SK-N-SH treated with all-trans-retinoic acid at 6 μM for 48 hours (cell line): ENCODE results near the gene CD63.

Source experiments
- ATAC-seq: fragments of 200-7000 bp; cut with Tn5 transposase; 3 replicates; pipeline ENCODE4 v1.9.1; 2020; ENCODE audit warnings: mild to moderate bottlenecking, moderate library complexity
- ARNTL ChIP-seq: fragments of 450-650 bp; formaldehyde crosslinking; IDR thresholded peaks from 2 replicates; pipeline ENCODE4 v1.5.0; 2020; ENCODE audit warnings: low read depth, mild to moderate bottlenecking, moderate library complexity, borderline replicate concordance
- BACH2 ChIP-seq: fragments of 250-450 bp; sonication (Bioruptor Pico); IDR thresholded peaks from 2 replicates; pipeline ENCODE4 v1.9.0; 2021; ENCODE audit warnings: mild to moderate bottlenecking, borderline replicate concordance
- CSDC2 ChIP-seq: fragments of 250-450 bp; sonication (Bioruptor Pico); IDR thresholded peaks from 2 replicates; pipeline ENCODE4 v1.5.0; 2020; ENCODE audit warnings: mild to moderate bottlenecking, moderate library complexity
- GLIS3 ChIP-seq: fragments of 250-450 bp; sonication (Bioruptor Pico); IDR thresholded peaks from 2 replicates; pipeline ENCODE4 v1.5.0; 2020; ENCODE audit warnings: mild to moderate bottlenecking, moderate library complexity
- OSR1 ChIP-seq: fragments of 250-450 bp; sonication (Bioruptor Pico); IDR thresholded peaks from 2 replicates; pipeline ENCODE4 v1.8.0; 2022; ENCODE audit warnings: moderate library complexity, mild to moderate bottlenecking, inconsistent platforms
- PPARA ChIP-seq: fragments of 250-450 bp; sonication (Bioruptor Pico); IDR thresholded peaks from 2 replicates; pipeline ENCODE4 v1.5.0; 2020; ENCODE audit warnings: mild to moderate bottlenecking, borderline replicate concordance
- SNAI2 ChIP-seq: fragments of 250-450 bp; sonication (Bioruptor Pico); IDR thresholded peaks from 2 replicates; pipeline ENCODE4 v1.5.0; 2020; ENCODE audit warnings: mild to moderate bottlenecking, moderate library complexity
- TCF4 ChIP-seq: fragments of 250-450 bp; sonication (Bioruptor Pico); IDR thresholded peaks from 2 replicates; pipeline ENCODE4 v1.8.0; 2021; ENCODE audit warnings: mild to moderate bottlenecking, moderate library complexity, borderline replicate concordance
- TOX ChIP-seq: fragments of 250-450 bp; sonication (Bioruptor Pico); IDR thresholded peaks from 2 replicates; pipeline ENCODE4 v1.8.0; 2021; ENCODE audit warnings: mild to moderate bottlenecking, moderate library complexity, borderline replicate concordance
- ZC3H10 ChIP-seq: fragments of 250-450 bp; sonication (Bioruptor Pico); IDR thresholded peaks from 2 replicates; pipeline ENCODE4 v1.5.1; 2021; ENCODE audit warnings: mild to moderate bottlenecking, moderate library complexity
- ZFP3 ChIP-seq: fragments of 250-450 bp; sonication (Bioruptor Pico); IDR thresholded peaks from 2 replicates; pipeline ENCODE4 v1.5.0; 2020; ENCODE audit warnings: mild to moderate bottlenecking, moderate library complexity
- ZFP30 ChIP-seq: fragments of 450-650 bp; formaldehyde crosslinking; IDR thresholded peaks from 2 replicates; pipeline ENCODE4 v1.5.0; 2022; ENCODE audit warnings: mild to moderate bottlenecking, moderate library complexity
- ZNF565 ChIP-seq: fragments of 450-650 bp; formaldehyde crosslinking; conservative IDR thresholded peaks from 2 replicates; pipeline ENCODE4 v1.5.0; 2020; ENCODE audit warnings: low read depth, mild to moderate bottlenecking, moderate library complexity
- ZNF70 ChIP-seq: fragments of 450-650 bp; formaldehyde crosslinking; IDR thresholded peaks from 2 replicates; pipeline ENCODE4 v1.5.0; 2020; ENCODE audit warnings: mild to moderate bottlenecking, moderate library complexity
- ZNF8 ChIP-seq: fragments of 450-650 bp; formaldehyde crosslinking; IDR thresholded peaks from 2 replicates; pipeline ENCODE4 v1.5.0; 2020; ENCODE audit warnings: mild to moderate bottlenecking, moderate library complexity
- TF ChIP-seq, protein P1 (sequence below): fragments of 250-450 bp; sonication (Bioruptor Pico); IDR thresholded peaks from 2 replicates; pipeline ENCODE4 v1.8.0; 2020; ENCODE audit warnings: mild to moderate bottlenecking, moderate library complexity, borderline replicate concordance
- TF ChIP-seq, protein P2 (sequence below): fragments of 250-450 bp; sonication (Bioruptor Pico); IDR thresholded peaks from 2 replicates; pipeline ENCODE4 v1.5.1; 2020; ENCODE audit warnings: low read depth, mild to moderate bottlenecking, moderate library complexity
- TF ChIP-seq, protein P3 (sequence below): fragments of 250-450 bp; sonication (Bioruptor Pico); IDR thresholded peaks from 2 replicates; pipeline ENCODE4 v1.5.0; 2020; ENCODE audit warnings: mild to moderate bottlenecking, moderate library complexity
- TF ChIP-seq, protein P4 (sequence below): fragments of 250-450 bp; sonication (Bioruptor Pico); IDR thresholded peaks from 2 replicates; pipeline ENCODE4 v1.5.1; 2021; ENCODE audit warnings: mild to moderate bottlenecking, moderate library complexity
- TF ChIP-seq, protein P5 (sequence below): fragments of 250-450 bp; sonication (Bioruptor Pico); IDR thresholded peaks from 2 replicates; pipeline ENCODE4 v1.8.0; 2021; ENCODE audit warnings: low read depth, mild to moderate bottlenecking, moderate library complexity, borderline replicate concordance

The CD63 gene

DNA sequence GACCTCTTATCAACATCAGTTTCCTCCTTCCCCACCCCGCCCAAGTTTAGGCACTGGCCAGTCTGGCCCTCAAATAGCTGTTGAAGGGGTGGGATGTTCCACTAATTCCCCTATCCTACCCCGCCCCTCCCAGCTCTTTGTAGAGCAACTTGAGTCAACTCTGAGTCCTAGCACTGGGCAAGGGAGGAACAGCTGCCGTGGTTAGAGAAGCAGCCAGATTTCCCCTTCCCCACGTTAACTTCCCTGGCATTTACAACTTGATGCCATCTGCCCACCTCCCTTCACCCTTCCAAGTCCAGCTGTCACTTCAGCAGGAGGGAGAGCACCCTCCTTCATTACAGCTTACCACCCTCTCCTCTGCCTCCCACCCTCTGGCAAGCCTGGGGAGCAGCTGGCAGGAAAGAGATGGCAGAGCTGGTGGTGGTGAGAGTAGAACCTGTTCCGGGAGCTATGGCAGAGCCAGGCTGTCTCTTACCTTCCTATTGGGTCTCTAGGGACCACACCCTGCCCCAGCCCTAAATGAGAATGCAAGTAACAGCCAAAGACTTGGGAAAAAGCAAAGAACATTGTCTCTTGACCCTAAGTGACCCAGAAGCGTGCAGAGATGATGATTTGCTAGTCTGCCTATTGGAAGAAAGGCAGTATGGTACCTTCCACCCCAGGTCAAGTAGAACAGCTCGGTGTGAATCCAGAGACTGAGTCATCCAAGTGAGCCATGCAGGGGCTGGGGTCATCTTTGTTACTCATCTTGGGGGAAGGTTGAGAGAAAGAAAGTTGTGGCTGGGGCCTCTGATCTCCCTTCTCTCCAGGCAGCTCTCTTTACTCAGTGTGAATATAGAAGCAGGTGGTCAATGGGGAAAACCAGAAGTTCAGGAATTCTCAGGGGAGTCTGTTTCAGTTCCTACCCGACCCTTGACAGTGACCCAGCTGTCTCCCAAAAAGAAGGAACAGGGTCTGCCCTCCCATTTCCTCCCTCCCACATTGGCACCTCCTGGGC is 11.5 kb downstream of the CD63 start (continued):
- TF ChIP-seq, protein P1, sequence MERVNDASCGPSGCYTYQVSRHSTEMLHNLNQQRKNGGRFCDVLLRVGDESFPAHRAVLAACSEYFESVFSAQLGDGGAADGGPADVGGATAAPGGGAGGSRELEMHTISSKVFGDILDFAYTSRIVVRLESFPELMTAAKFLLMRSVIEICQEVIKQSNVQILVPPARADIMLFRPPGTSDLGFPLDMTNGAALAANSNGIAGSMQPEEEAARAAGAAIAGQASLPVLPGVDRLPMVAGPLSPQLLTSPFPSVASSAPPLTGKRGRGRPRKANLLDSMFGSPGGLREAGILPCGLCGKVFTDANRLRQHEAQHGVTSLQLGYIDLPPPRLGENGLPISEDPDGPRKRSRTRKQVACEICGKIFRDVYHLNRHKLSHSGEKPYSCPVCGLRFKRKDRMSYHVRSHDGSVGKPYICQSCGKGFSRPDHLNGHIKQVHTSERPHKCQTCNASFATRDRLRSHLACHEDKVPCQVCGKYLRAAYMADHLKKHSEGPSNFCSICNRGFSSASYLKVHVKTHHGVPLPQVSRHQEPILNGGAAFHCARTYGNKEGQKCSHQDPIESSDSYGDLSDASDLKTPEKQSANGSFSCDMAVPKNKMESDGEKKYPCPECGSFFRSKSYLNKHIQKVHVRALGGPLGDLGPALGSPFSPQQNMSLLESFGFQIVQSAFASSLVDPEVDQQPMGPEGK (CRISPR knock-in tag) = no peak
- no peak for TF ChIP-seq ZC3H10 (CRISPR knock-in tag)
- no peak for TF ChIP-seq CSDC2
- TF ChIP-seq, protein P2, sequence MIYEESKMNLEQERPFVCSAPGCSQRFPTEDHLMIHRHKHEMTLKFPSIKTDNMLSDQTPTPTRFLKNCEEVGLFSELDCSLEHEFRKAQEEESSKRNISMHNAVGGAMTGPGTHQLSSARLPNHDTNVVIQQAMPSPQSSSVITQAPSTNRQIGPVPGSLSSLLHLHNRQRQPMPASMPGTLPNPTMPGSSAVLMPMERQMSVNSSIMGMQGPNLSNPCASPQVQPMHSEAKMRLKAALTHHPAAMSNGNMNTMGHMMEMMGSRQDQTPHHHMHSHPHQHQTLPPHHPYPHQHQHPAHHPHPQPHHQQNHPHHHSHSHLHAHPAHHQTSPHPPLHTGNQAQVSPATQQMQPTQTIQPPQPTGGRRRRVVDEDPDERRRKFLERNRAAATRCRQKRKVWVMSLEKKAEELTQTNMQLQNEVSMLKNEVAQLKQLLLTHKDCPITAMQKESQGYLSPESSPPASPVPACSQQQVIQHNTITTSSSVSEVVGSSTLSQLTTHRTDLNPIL (CRISPR knock-in tag) = no peak
- TF ChIP-seq ZNF70 (CRISPR knock-in tag) = no peak
- TF ChIP-seq SNAI2 = no peak

DNA sequence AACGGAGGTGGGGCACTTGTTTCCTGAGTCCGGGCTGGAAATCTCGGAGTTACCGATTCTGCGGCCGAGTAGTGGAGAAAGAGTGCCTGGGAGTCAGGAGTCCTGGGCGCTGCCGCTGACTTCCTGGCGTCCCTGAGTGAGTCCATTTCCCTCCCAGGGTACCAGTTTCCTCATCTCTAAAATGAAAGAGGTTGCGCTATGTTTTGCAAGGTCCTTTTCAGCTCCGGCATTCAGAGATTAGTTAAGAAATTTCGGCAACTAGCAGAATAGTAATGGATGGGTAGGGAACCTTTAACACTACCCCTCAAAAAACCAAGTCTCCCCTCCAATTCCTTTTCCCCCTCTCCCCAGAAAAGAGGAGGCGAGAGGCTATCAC is 12.2 kb downstream of the CD63 start:
- peak; percentile 13 for ATAC-seq
- no peak for TF ChIP-seq ARNTL (CRISPR knock-in tag)
- TF ChIP-seq, protein P3, sequence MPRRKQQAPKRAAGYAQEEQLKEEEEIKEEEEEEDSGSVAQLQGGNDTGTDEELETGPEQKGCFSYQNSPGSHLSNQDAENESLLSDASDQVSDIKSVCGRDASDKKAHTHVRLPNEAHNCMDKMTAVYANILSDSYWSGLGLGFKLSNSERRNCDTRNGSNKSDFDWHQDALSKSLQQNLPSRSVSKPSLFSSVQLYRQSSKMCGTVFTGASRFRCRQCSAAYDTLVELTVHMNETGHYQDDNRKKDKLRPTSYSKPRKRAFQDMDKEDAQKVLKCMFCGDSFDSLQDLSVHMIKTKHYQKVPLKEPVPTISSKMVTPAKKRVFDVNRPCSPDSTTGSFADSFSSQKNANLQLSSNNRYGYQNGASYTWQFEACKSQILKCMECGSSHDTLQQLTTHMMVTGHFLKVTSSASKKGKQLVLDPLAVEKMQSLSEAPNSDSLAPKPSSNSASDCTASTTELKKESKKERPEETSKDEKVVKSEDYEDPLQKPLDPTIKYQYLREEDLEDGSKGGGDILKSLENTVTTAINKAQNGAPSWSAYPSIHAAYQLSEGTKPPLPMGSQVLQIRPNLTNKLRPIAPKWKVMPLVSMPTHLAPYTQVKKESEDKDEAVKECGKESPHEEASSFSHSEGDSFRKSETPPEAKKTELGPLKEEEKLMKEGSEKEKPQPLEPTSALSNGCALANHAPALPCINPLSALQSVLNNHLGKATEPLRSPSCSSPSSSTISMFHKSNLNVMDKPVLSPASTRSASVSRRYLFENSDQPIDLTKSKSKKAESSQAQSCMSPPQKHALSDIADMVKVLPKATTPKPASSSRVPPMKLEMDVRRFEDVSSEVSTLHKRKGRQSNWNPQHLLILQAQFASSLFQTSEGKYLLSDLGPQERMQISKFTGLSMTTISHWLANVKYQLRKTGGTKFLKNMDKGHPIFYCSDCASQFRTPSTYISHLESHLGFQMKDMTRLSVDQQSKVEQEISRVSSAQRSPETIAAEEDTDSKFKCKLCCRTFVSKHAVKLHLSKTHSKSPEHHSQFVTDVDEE (CRISPR knock-in tag) = no peak
- TF ChIP-seq, protein P4, sequence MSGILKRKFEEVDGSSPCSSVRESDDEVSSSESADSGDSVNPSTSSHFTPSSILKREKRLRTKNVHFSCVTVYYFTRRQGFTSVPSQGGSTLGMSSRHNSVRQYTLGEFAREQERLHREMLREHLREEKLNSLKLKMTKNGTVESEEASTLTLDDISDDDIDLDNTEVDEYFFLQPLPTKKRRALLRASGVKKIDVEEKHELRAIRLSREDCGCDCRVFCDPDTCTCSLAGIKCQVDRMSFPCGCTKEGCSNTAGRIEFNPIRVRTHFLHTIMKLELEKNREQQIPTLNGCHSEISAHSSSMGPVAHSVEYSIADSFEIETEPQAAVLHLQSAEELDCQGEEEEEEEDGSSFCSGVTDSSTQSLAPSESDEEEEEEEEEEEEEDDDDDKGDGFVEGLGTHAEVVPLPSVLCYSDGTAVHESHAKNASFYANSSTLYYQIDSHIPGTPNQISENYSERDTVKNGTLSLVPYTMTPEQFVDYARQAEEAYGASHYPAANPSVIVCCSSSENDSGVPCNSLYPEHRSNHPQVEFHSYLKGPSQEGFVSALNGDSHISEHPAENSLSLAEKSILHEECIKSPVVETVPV (CRISPR knock-in tag) = no peak
- no peak for TF ChIP-seq ZFP30 (CRISPR knock-in tag)
- TF ChIP-seq ZC3H10 (CRISPR knock-in tag) = no peak
- TF ChIP-seq ZNF70 (CRISPR knock-in tag) = no peak
- TF ChIP-seq, protein P1 (CRISPR knock-in tag) = no peak
- no peak for TF ChIP-seq CSDC2
- TF ChIP-seq, protein P2 (CRISPR knock-in tag) = no peak
- no peak for TF ChIP-seq BACH2 (CRISPR knock-in tag)
- TF ChIP-seq ZNF565 (CRISPR knock-in tag) = no peak
- TF ChIP-seq ZFP3 (CRISPR knock-in tag) = no peak
- TF ChIP-seq ZNF8 = no peak
- TF ChIP-seq TCF4 (CRISPR knock-in tag) = no peak

DNA sequence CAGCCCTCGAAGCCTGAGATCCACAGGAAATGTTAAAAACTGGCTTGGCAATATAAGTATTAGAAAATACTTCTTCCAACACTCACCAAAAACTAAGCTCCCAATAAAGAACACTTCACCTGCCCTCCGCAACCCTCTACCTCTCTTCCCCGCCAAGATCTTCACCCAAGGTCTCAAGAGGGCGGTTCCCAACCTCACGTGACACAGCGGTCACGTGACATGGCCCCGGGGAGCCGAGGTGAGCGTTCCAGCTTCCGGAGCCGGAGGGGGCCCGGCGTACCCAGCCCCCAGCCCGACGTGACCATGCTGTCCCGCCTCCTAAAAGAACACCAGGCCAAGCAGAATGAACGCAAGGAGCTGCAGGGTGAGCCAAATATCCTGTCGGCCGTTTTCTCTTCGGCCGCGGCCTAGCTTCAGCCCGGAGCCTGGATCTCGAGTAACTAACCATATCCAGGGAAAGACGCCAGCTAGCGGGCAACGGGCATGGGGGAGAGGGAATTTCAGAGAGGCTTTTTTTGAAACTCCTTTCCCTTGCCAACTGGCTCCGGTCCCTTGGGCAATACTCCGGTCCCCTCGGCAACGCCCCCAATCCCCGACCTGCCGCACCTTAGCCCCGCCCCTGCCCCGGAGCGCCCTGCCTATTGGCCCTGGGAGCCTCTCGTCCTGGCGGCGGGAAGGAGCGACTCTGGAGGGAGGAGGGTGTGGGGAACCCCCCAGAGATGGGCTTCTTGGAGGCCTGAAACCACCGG is 12.8 kb downstream of the CD63 start, which contains the start of gene BLOC1S1:
Gene BLOC1S1, plus strand, starts transcription at position 214 of the 749 bp plus-strand sequence. Its CDS starts 6 bp downstream, at position 220.
- peak; percentile 82 for ATAC-seq
- no peak for TF ChIP-seq ZNF8
- TF ChIP-seq ZNF565 (CRISPR knock-in tag) = no peak
- no peak for TF ChIP-seq TOX
- TF ChIP-seq BACH2 (CRISPR knock-in tag) = no peak
- TF ChIP-seq TCF4 (CRISPR knock-in tag) = no peak
- no peak for TF ChIP-seq PPARA
- TF ChIP-seq, protein P5, sequence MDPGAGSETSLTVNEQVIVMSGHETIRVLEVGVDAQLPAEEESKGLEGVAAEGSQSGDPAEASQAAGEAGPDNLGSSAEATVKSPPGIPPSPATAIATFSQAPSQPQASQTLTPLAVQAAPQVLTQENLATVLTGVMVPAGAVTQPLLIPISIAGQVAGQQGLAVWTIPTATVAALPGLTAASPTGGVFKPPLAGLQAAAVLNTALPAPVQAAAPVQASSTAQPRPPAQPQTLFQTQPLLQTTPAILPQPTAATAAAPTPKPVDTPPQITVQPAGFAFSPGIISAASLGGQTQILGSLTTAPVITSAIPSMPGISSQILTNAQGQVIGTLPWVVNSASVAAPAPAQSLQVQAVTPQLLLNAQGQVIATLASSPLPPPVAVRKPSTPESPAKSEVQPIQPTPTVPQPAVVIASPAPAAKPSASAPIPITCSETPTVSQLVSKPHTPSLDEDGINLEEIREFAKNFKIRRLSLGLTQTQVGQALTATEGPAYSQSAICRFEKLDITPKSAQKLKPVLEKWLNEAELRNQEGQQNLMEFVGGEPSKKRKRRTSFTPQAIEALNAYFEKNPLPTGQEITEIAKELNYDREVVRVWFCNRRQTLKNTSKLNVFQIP = no peak; the same call in 1 of the 2 replicates
- no peak for TF ChIP-seq GLIS3 (CRISPR knock-in tag)
- TF ChIP-seq ZFP3 (CRISPR knock-in tag) = peak; percentile 75
- TF ChIP-seq OSR1 = no peak
